ENCODE data around the gene GNAL.

DNA sequence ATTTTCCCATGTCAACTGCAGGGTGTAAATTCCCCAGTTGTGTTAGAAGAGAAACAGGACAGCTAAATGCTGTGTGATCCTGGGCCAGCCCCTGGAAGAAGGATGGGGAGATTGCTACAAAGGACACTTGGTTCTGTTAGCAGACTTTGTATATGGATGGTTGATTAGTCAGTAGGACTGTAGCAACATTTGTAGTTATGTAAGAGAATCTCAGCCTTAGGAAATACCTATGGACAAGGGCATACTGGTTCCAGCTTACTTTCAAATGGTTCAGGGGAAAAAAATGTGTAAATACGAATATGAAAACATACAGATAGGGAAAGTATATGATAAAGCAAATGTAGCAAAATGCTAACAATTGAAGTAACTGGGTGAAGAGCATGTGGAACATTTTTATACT lies 47.6 kb downstream of the GNAL start:
- TF ChIP-seq EZH2 (IDR thresholded peaks at IDR 0.05), result no peak
- TF ChIP-seq POLR2AphosphoS5 (IDR thresholded peaks at IDR 0.05; ENCODE audit: borderline replicate concordance, low read depth, low read length), result no peak
- no peak for TF ChIP-seq FOXP2 (optimal IDR thresholded peaks at IDR 0.05; ENCODE audit: control extremely low read depth, extremely low read length, insufficient read depth)
